Activated CD8-positive, alpha-beta memory T cell treated with anti-CD3 and anti-CD28 coated beads for 48 hours (primary cell): ENCODE data around the gene MTHFD1L.

ENCODE experiments used
- DNase-seq, 3 experiments: peaks; one replicate each; pipeline ENCODE4 v3.0.0-alpha.2; 2020; ENCODE audit warnings: low read depth in 2 of 3, low spot score in 2 of 3

Gene MTHFD1L

GRCh38 chr6:151149793-151150192 lies 284.3 kb downstream of the MTHFD1L start:
- DNase-seq: no peak
